ENCODE data around the gene SYNGAP1.
"Not testable (repeated sequence)": the region's sequence is repeated elsewhere in the genome, so short reads cannot be mapped to it uniquely, and the experiment has no call there.

Gene SYNGAP1

DNA sequence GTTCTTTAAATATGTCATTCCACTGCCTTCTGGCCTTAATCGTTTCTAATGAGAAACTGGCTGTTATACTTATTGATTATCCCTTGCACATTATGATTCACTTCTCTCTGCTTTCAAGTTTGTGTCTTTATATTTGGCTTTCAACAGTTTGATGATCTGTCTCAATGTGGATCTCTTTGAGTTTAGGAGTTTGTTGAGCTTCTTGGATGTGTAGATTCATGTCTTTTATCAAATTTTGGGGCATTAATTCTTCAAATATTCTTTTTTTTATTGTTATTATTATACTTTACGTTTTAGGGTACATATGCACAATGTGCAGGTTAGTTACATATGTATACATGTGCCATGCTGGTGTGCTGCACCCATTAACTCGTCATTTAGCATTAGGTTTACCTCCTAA lies 63.8 kb downstream of the SYNGAP1 start:
- no peak for DNase-seq

DNA sequence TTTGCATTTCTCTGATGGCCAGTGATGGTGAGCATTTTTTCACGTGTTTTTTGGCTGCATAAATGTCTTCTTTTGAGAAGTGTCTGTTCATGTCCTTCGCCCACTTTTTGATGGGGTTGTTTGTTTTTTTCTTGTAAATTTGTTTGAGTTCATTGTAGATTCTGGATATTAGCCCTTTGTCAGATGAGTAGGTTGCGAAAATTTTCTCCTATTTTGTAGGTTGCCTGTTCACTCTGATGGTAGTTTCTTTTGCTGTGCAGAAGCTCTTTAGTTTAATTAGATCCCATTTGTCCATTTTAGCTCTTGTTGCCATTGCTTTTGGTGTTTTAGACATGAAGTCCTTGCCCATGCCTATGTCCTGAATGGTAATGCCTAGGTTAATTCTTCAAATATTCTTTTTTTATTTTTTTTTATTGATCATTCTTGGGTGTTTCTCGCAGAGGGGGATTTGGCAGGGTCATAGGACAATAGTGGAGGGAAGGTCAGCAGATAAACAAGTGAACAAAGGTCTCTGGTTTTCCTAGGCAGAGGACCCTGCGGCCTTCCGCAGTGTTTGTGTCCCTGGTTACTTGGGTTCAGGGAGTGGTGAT lies 64.9 kb downstream of the SYNGAP1 start:
- not testable (repeated sequence) for DNase-seq

DNA sequence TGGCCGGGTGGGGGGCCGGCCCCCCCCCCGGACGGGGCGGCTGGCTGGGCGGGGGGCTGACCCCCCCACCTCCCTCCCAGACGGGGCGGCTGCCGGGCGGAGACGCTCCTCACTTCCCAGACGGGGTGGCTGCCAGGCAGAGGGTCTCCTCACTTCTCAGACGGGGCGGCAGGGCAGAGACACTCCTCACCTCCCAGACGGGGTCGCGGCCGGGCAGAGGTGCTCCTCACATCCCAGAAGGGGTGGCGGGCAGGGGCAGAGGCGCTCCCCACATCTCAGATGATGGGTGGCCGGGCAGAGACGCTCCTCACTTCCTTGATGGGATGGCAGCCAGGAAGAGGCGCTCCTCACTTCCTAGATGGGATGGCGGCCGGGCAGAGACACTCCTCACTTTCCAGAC lies 65.8 kb downstream of the SYNGAP1 start:
- DNase-seq: not testable (repeated sequence)

DNA sequence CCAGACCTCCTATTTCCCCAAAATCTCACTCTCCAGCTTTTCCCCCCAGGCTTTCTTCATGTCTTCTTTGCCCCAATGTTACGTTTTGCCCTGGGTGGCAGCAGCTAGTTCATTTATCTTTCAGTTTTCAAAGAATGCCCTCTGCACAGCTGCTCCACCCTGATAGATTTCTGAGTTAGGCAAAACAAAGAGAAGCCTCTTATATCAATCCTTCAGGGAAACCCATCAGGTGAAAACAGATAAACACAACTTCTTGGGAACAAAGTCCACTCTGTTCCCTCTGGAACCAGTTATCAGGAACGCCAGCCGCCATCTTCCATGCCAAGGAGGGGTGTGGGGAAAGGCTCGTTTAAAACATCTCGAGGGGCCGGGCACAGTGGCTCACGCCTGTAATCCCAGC lies 68.5 kb downstream of the SYNGAP1 start:
- no peak for DNase-seq

DNA sequence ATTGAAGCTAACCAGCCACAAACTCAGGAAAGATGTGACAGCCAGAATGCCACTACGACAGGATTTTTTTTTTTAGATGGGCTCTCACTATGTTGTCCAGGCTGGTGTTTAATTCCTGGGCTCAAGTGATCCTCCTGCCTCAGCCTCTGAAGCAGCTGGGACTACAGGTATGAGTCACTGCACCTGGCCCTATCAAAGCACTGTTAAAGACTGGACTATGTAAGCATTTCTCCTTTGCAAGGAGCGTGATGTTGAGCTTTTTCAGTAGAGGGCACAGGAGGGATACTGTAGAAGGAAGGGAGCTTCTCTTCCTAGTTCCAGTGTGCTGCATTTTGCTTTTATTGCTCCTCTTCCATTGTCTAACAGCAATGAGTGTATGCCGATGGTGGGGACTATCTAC lies 70.3 kb downstream of the SYNGAP1 start:
- DNase-seq: no peak

DNA sequence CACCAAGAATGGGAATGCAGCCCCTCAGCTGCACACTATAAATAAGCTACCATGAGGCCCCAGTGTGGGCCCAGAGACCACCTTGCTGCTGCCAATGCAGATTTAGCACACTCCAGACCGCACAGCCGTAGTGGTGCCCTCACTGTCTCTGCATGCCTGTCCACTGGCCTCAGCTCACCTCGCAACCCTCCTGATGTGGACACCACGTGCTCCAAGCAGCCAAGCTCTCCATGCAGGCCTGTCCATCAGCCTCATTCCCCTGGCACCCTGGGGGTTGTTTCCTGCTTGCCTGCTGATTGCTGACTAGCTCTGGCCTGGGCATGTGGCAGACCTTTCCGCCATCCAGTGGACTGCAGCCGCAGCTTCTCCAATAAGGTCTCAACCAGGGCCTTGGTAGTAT lies 70.8 kb downstream of the SYNGAP1 start:
- DNase-seq: no peak

DNA sequence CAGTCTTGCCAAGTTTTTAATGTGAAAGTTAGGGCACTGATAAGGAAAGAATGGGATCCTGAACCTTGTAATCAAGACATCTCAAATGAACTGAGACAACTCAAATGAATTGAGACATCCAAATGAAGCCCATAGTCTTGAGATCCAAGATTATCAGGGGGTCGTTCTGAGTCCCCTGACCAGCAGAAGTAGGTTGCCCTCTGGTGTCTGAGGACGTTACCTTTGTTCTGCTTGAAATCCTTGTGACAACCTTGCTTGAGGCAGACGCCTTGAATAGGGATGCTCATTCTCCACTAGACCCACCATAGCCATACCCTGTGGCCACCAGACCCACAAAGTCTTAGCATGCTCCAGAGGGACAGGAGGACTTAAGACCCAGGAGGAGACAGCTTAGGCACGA lies 72.2 kb downstream of the SYNGAP1 start:
- no peak for DNase-seq

DNA sequence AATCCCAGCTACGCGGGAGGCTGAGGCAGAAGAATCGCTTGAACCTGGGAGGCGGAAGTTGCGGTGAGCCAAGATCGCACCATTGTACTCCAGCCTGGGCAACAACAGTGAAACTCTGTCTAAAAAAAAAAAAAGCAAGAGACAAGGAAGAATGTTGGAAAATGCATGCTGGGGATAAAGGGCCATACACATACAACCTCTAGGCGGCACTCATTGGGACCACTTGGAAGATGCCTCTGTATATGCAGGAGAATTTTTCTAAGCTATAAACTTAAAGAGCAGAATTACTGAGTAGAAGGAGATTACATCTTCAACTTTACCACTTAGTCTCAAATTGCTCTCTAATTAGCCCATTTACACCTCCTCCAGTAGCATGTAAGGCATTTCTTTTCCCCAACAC lies 77.3 kb downstream of the SYNGAP1 start:
- no peak for DNase-seq

DNA sequence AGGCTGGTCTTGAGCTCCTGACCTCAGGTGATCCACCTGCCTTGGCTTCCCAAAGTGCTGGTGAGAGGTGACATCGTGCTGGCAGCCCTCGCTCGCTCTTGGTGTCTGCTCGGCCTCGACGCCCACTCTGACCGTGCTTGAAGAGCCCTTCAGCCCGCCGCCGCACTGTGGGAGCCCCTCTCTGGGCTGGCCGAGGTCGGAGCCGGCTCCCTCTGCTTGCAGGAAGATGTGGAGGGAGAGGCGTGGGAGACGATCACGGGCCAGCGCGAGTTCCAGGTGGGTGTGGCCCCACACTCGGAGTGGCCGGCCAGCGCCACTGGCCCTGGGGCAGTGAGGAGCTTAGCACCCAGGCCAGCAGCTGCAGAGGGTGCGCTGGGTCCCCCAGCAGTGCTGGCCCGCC lies 82.6 kb downstream of the SYNGAP1 start:
- DNase-seq: no peak

DNA sequence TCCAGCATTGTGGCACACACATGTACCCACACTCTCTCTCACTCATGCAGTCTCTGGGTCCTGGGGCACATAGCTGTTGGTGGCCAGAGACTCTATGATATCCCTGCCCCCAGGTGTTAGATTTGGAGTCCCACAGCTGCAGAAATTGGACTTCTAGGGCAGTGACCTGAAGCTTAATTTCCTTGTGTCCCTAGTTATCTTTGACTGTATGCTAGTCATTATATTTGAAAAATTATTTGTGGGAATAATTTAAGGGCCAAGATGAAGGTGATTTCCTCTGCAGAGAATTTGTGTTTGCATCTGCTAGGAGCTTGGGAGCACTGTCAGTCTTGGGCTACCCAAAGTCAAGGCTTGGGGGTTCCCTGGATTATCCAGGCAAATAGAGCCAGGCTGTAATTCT lies 84.6 kb downstream of the SYNGAP1 start:
- no peak for DNase-seq

Data from DMS79 treated with DMSO at 0.1 percent for 48 hours (cell line).